Esophagus squamous epithelium (tissue), 5 donors: ENCODE results near the gene BCL6. TPM values are rescaled to one million over a fixed set of nuclear protein-coding genes. Genes with fewer than 3 reads are reported as not detected.

Source experiments
- DNase-seq: peaks from one replicate; lab custom pipeline; 2025; lab: John Stamatoyannopoulos, UW
- H3K27ac ChIP-seq, 4 donors: fragments of 200-600 bp; sonication (generic); one replicate each; pipeline ENCODE4 v1.5.1; 2016 to 2019; ENCODE audit warnings: mild to moderate bottlenecking in 1 of 4
- H3K27me3 ChIP-seq, 4 donors: fragments of 200-600 bp; sonication (generic); 1 replicate in 3 of 4; 2 replicates in 1 of 4; pipeline versions ENCODE4 v1.5.1 to v1.6.0; 2017 to 2021; ENCODE audit warnings: antibody characterized with exemption in 1 of 4
- H3K36me3 ChIP-seq, 3 donors: fragments of 200-600 bp; sonication (generic); one replicate each; pipeline ENCODE4 v1.5.1; 2016 to 2019
- H3K4me1 ChIP-seq, 3 donors: fragments of 200-600 bp; sonication (generic); one replicate each; pipeline ENCODE4 v1.5.1; 2017 to 2019
- H3K4me3 ChIP-seq, 4 donors: fragments of 200-600 bp; sonication (generic); 1 replicate in 3 of 4; 2 replicates in 1 of 4; pipeline ENCODE4 v1.5.1; 2016 to 2019; ENCODE audit warnings: mild to moderate bottlenecking in 2 of 4, moderate library complexity in 1 of 4
- H3K9me3 ChIP-seq, 3 donors: fragments of 200-600 bp; sonication (generic); one replicate each; pipeline ENCODE4 v1.5.1; 2016 to 2019
- CTCF ChIP-seq, 6 experiments: fragments of 450-650 bp in 4 of 6; fragments of 200-600 bp in 2 of 6; sonication (generic) in 2 of 6; IDR thresholded peaks; one replicate each; pipeline ENCODE4 v1.5.1; 2016 to 2019; ENCODE audit warnings: antibody characterized with exemption in 6 of 6, mild to moderate bottlenecking in 4 of 6, moderate library complexity in 4 of 6
- POLR2A ChIP-seq, 4 donors: fragments of 450-650 bp; IDR thresholded peaks; one replicate each; pipeline ENCODE4 v1.6.1; 2017; ENCODE audit warnings: antibody characterized with exemption in 4 of 4, mild to moderate bottlenecking in 4 of 4, moderate library complexity in 3 of 4
- WGBS, 2 donors: methylation state at CpG; one replicate each; pipeline ENCODE4 v1.1.5; 2018; 5-methylcytosine and 5-hydroxymethylcytosine counted together
- intact Hi-C: fragments of 100-400 bp; cut with DNase I; formaldehyde crosslinking; loops from one replicate; pipeline ENCODE4 v1.15.0; 2022
- total RNA-seq, 4 donors: library from RNA; depleted of rRNA; stranded (reverse); fragments of >200 nt; gene quantifications; one replicate each; pipeline ENCODE4 v1.1.0, GENCODE V29; 2016
- donor health status: DM: yes; HTN: yes; CAD: no.

Gene BCL6
- total RNA-seq, 4 donors from 2014 or later, result 30.8 to 94.4 (median 42.6) TPM

GRCh38 chr3:187788984-187789857, 44.0 kb upstream of the BCL6 start:
- TF ChIP-seq POLR2A (IDR thresholded peaks at IDR 0.05) (no peak), CTCF (IDR thresholded peaks at IDR 0.05) (no peak)
- no peak for DNase-seq
- H3K4me1 ChIP-seq, result no peaks in the 10 kb centered on the region
- no peaks in the 10 kb centered on the region for H3K9me3 ChIP-seq
- no peak overlapping the region for H3K27ac ChIP-seq
- intact Hi-C loops, result no loop called here
- no peak overlapping the region for H3K4me3 ChIP-seq
- H3K36me3 ChIP-seq, result no peaks in the 10 kb centered on the region
- H3K27me3 ChIP-seq, result no peaks in the 10 kb centered on the region
- 67 to 77% methylated on average over 5 of the region's 5 CpGs for WGBS, 2 donors

GRCh38 chr3:187783098-187783497, 37.8 kb upstream of the BCL6 start:
- DNase-seq, result no peak
- no peak for TF ChIP-seq POLR2A (IDR thresholded peaks at IDR 0.05)
- intact Hi-C loops, result no loop called here
- Histone ChIP-seq H3K27ac (peak overlapping the region; percentile 56 to 81 (median 74)), H3K4me1 (peaks cover 7 to 55% (median 21%) of the 10 kb centered on the region in 3 donors), H3K27me3 (no peaks in the 10 kb centered on the region), H3K36me3 (no peaks in the 10 kb centered on the region), H3K4me3 (no peak overlapping the region), H3K9me3 (no peaks in the 10 kb centered on the region)
- 18 to 23% methylated on average over 2 of the region's 2 CpGs for WGBS, 2 donors

GRCh38 chr3:187782006-187782405, 36.7 kb upstream of the BCL6 start:
- Histone ChIP-seq H3K36me3 (no peaks in the 10 kb centered on the region), H3K9me3 (no peaks in the 10 kb centered on the region), H3K4me3 (no peak overlapping the region), H3K27me3 (no peaks in the 10 kb centered on the region), H3K4me1 (peaks cover 12 to 66% (median 31%) of the 10 kb centered on the region in 3 donors), H3K27ac (peak overlapping the region in 3 of 4 donors; percentile 71 to 81 (median 77))
- intact Hi-C loops, result no loop called here
- no peak for DNase-seq
- no peak for TF ChIP-seq CTCF (IDR thresholded peaks at IDR 0.05)
- TF ChIP-seq POLR2A (IDR thresholded peaks at IDR 0.05), result no peak
- 67 to 79% methylated on average over 3 of the region's 3 CpGs for WGBS, 2 donors

- TF ChIP-seq POLR2A (IDR thresholded peaks at IDR 0.05), result no peak
- TF ChIP-seq CTCF (IDR thresholded peaks at IDR 0.05), result no peak
- WGBS, 2 donors, result 60 to 65% methylated on average over 2 of the region's 2 CpGs
These were observed 35.7 kb upstream of the BCL6 start for GRCh38 chr3:187781001-187781400.

GRCh38 chr3:187778726-187779125, 33.5 kb upstream of the BCL6 start:
- intact Hi-C loops, result no loop called here

More at GRCh38 chr3:187781001-187781400, 35.7 kb upstream of the BCL6 start:
- no peaks in the 10 kb centered on the region for H3K36me3 ChIP-seq
- H3K4me1 ChIP-seq, result peaks cover 12 to 70% (median 35%) of the 10 kb centered on the region in 3 donors
- H3K27ac ChIP-seq, result peak overlapping the region in 2 of 4 donors; percentile 77 to 81
- H3K27me3 ChIP-seq, result no peaks in the 10 kb centered on the region
- intact Hi-C loops, result no loop called here
- H3K9me3 ChIP-seq, result no peaks in the 10 kb centered on the region
- DNase-seq, result no peak
- H3K4me3 ChIP-seq, result no peak overlapping the region

More at GRCh38 chr3:187778726-187779125, 33.5 kb upstream of the BCL6 start:
- Histone ChIP-seq H3K36me3 (no peaks in the 10 kb centered on the region), H3K4me1 (peaks cover 17 to 90% (median 38%) of the 10 kb centered on the region in 3 donors), H3K4me3 (no peak overlapping the region), H3K27ac (peak overlapping the region in 3 of 4 donors; percentile 70 to 87 (median 71)), H3K9me3 (no peaks in the 10 kb centered on the region), H3K27me3 (no peaks in the 10 kb centered on the region)
- WGBS, 2 donors, result 51 to 69% methylated on average over 2 of the region's 2 CpGs
- TF ChIP-seq CTCF (IDR thresholded peaks at IDR 0.05), result peak in 3 of 6 experiments; percentile 13 to 43 (median 15)
- no peak for TF ChIP-seq POLR2A (IDR thresholded peaks at IDR 0.05)
- no peak for DNase-seq
